H1 (cell line): Measurements from ENCODE around the gene QRICH2.

Experiments used
- CTCF ChIP-seq, 3 experiments: IDR thresholded peaks; 1 replicate in 2 of 3; 2 replicates in 1 of 3; pipeline versions ENCODE4 v1.5.1 to v1.6.1; 2011; ENCODE audit warnings: low read length in 3 of 3, mild to moderate bottlenecking in 3 of 3, inconsistent platforms in 2 of 3, low read depth in 1 of 3, moderate library complexity in 1 of 3; ENCODE audit not compliant: insufficient read depth in 1 of 3; ENCODE audit errors: control extremely low read depth in 1 of 3
- POLR2AphosphoS5 ChIP-seq: IDR thresholded peaks from 2 replicates; pipeline ENCODE4 v1.6.1; 2011; ENCODE audit warnings: low read depth, low read length

DNA sequence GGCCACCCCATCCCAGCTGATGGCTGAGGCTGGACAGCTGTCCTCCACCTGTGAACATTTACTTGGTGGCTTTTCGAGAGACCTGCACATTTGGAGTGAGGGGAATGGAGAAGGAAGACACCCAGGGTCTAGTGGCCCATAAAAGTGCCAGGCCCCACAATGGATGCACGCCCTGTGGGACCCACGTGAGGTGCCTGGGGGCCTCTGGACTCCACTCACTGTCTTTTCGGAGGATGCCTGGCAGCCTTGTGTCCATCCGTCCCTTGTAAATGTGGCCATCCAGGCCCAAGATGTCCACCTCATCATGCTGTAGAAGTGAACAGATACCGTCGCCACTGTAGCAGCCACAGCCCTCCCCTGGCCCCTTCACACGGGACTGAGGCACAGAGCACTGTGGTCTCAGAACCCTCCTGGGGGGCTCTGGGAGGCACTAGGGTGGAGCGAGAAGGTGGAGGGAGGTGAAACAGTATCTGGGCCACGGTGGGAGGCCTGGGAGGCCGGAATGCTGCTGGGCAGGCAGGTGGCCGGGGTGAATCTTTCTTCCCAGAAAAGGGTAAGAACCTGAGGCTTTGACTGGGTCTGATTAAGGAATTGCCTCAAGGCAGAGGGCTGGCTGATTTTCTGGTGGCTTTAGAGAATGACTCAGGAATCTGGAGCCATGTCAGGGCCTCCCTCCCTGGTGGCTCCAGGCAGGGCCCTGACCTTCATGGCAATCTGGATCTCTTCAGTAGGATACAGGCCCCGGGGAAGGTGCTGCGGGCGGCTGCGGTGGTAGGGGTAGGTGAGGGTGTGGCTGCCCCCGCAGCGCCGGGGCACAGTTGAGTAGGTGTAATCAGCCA, 31.4 kb downstream of the QRICH2 start:
- TF ChIP-seq CTCF (IDR thresholded peaks at IDR 0.05; ENCODE audit: control extremely low read depth in 1 of 3, insufficient read depth in 1 of 3, low read depth in 1 of 3, low read length in 3 of 3), result no peak
- no peak for TF ChIP-seq POLR2AphosphoS5
